Endothelial cell of umbilical vein (primary cell): ENCODE results near the gene ISL2. TPM values are rescaled to one million over a fixed set of nuclear protein-coding genes. Genes with fewer than 3 reads are reported as not detected.
"Not testable (repeated sequence)": the region's sequence is repeated elsewhere in the genome, so short reads cannot be mapped to it uniquely, and the experiment has no call there.

Experiments
- BruUV-seq: library from RNA; stranded (reverse); fragments of 400-500 nt; replicated peaks from 2 replicates; lab custom pipeline; 2021; lab: Mats Ljungman, UMichigan
- CTCF ChIA-PET: fragments of 300-600, 350-600 bp; sonication (Branson Sonifier 250); formaldehyde crosslinking; loops from one replicate; lab custom pipeline; 2021; ENCODE audit warnings: antibody characterized with exemption, inconsistent platforms; lab: Charles Lee
- POLR2A ChIA-PET: fragments of 300-600, 350-600 bp; sonication (Branson Sonifier 250); formaldehyde crosslinking; loops from one replicate; lab custom pipeline; 2021; ENCODE audit warnings: antibody characterized with exemption, inconsistent platforms; lab: Charles Lee
- DNase-seq: peaks from one replicate; pipeline ENCODE4 v3.0.0-alpha.2; 2011; ENCODE audit warnings: low read depth, low spot score
- FAIRE-seq: peaks from 2 replicates; lab custom pipeline; 2011; peaks lifted over from hg19 to GRCh38; lab: Jason Lieb, UNC
- H2AFZ ChIP-seq: 2 replicates; pipeline ENCODE4 v1.6.0; 2012; ENCODE audit warnings: low read depth, low read length, control low read depth, inconsistent platforms
- H3K27ac ChIP-seq: 2 replicates; pipeline ENCODE4 v1.5.1; 2011; ENCODE audit warnings: low read depth, mild to moderate bottlenecking, control low read depth, low read length, moderate library complexity; ENCODE audit not compliant: insufficient read depth
- H3K27me3 ChIP-seq, 2 experiments: 2 replicates each; pipeline versions ENCODE4 v1.6.0 to v1.6.1; 2011; ENCODE audit warnings: low read length in 2 of 2, mixed read lengths in 1 of 2; ENCODE audit not compliant: control insufficient read depth in 2 of 2, insufficient read depth in 2 of 2
- H3K36me3 ChIP-seq, 2 experiments: 2 replicates in 1 of 2; 3 replicates in 1 of 2; pipeline ENCODE4 v1.5.1; 2011; ENCODE audit warnings: low read length in 2 of 2, mild to moderate bottlenecking in 1 of 2, moderate library complexity in 1 of 2; ENCODE audit not compliant: control insufficient read depth in 2 of 2, insufficient read depth in 2 of 2; ENCODE audit errors: extremely low read depth in 1 of 2
- H3K4me1 ChIP-seq: 3 replicates; pipeline ENCODE4 v1.5.1; 2011; ENCODE audit warnings: mild to moderate bottlenecking, low read length; ENCODE audit not compliant: control insufficient read depth, insufficient read depth; ENCODE audit errors: extremely low read depth
- H3K4me2 ChIP-seq: 2 replicates; pipeline ENCODE4 v1.6.1; 2011; ENCODE audit warnings: low read length, control low read depth, mixed read lengths; ENCODE audit not compliant: insufficient read depth
- H3K4me3 ChIP-seq, 3 experiments: fragments of 200-600 bp in 1 of 3; sonication (generic), shearing (Covaris generic) in 1 of 3; replicated peaks in 1 of 3; 2 replicates each; pipeline ENCODE4 v1.5.1; 2011 to 2016; ENCODE audit warnings: control low read depth in 3 of 3, low read length in 3 of 3, mild to moderate bottlenecking in 2 of 3, inconsistent platforms in 1 of 3, low read depth in 1 of 3, moderate library complexity in 1 of 3; ENCODE audit not compliant: insufficient read depth in 1 of 3
- H3K79me2 ChIP-seq: 2 replicates; pipeline ENCODE4 v1.6.0; 2012; ENCODE audit warnings: low read length, inconsistent platforms; ENCODE audit not compliant: control insufficient read depth, insufficient read depth
- H3K9ac ChIP-seq: replicated peaks from 2 replicates; pipeline ENCODE3; 2011; ENCODE audit warnings: low read length, control low read depth; ENCODE audit not compliant: insufficient read depth; ENCODE audit errors: extremely low read depth
- H3K9me1 ChIP-seq: replicated peaks from 3 replicates; pipeline ENCODE4 v1.6.0; 2011; ENCODE audit warnings: mild to moderate bottlenecking, low read length; ENCODE audit not compliant: control insufficient read depth, insufficient read depth; ENCODE audit errors: extremely low read depth
- H3K9me3 ChIP-seq: replicated peaks from 2 replicates; pipeline ENCODE4 v1.5.1; 2012; ENCODE audit warnings: low read length, inconsistent platforms; ENCODE audit not compliant: control insufficient read depth, insufficient read depth
- H4K20me1 ChIP-seq: replicated peaks from 2 replicates; pipeline ENCODE3; 2011; ENCODE audit warnings: mild to moderate bottlenecking, low read length; ENCODE audit not compliant: control insufficient read depth, insufficient read depth; ENCODE audit errors: extremely low read depth
- EZH2 ChIP-seq: IDR thresholded peaks from 2 replicates; pipeline ENCODE4 v1.6.1; 2012; ENCODE audit warnings: borderline replicate concordance, low read depth, mild to moderate bottlenecking, moderate library complexity, low read length, inconsistent platforms; ENCODE audit not compliant: severe bottlenecking
- FOS ChIP-seq: IDR thresholded peaks from 2 replicates; pipeline ENCODE4 v1.6.1; 2011; ENCODE audit warnings: mild to moderate bottlenecking, low read length, moderate library complexity, borderline replicate concordance; ENCODE audit not compliant: insufficient read depth
- GATA2 ChIP-seq: IDR thresholded peaks from 2 replicates; pipeline ENCODE4 v1.7.0; 2011; ENCODE audit warnings: low read depth, mild to moderate bottlenecking, moderate library complexity, mixed read lengths, low read length; ENCODE audit not compliant: insufficient read length, insufficient read depth
- JUN ChIP-seq: IDR thresholded peaks from 2 replicates; pipeline ENCODE4 v1.6.1; 2011; ENCODE audit warnings: borderline replicate concordance, low read depth; ENCODE audit not compliant: insufficient read length, insufficient read depth
- MYC ChIP-seq: IDR thresholded peaks from one replicate; pipeline ENCODE4 v1.6.1; 2011; ENCODE audit warnings: mild to moderate bottlenecking, low read depth, low read length
- POLR2A ChIP-seq: IDR thresholded peaks from 2 replicates; pipeline ENCODE4 v1.6.1; 2012; ENCODE audit warnings: low read depth, mild to moderate bottlenecking, control low read depth, low read length
- POLR2AphosphoS5 ChIP-seq: IDR thresholded peaks from 2 replicates; pipeline ENCODE4 v1.6.1; 2012; ENCODE audit warnings: low read depth, mild to moderate bottlenecking, control low read depth, low read length, moderate library complexity; ENCODE audit not compliant: insufficient read depth
- dilution Hi-C: fragments of 300-500 bp; cut with MboI; formaldehyde crosslinking; loops from one replicate; pipeline ENCODE4 v1.15.0; 2019; ENCODE audit warnings: low sequenced_read_pairs; ENCODE audit not compliant: extremely low pct_ligation_motif_present
- intact Hi-C: fragments of 100-400 bp; cut with micrococcal nuclease; formaldehyde crosslinking; loops from one replicate; pipeline ENCODE4 v1.10.0; 2022
- polyA plus RNA-seq, 4 experiments: library from polyadenylated mRNA; depleted of rRNA in 3 of 4; stranded (reverse) in 3 of 4; unstranded in 1 of 4; fragments of >200 nt; gene quantifications; 2 replicates each; pipeline versions ENCODE4 v1.2.1 to v1.2.3, GENCODE V29; 2011 to 2012; ENCODE audit warnings: missing spikeins in 1 of 4
- total RNA-seq: library from RNA; stranded (reverse); gene quantifications from 2 replicates; pipeline ENCODE4 v1.2.3, GENCODE V29; 2021
- TF ChIP-seq, protein P1 (sequence below), 2 donors: IDR thresholded peaks; 1 replicate in 1 of 2; 2 replicates in 1 of 2; pipeline ENCODE4 v1.5.1; 2011; ENCODE audit warnings: low read length in 2 of 2, mild to moderate bottlenecking in 2 of 2, moderate library complexity in 2 of 2, control low read depth in 1 of 2, inconsistent platforms in 1 of 2, low read depth in 1 of 2; ENCODE audit not compliant: insufficient read depth in 1 of 2; ENCODE audit errors: extremely low read depth in 1 of 2
- TF ChIP-seq, protein P2 (sequence below): IDR thresholded peaks from 2 replicates; pipeline ENCODE4 v1.6.1; 2011; ENCODE audit not compliant: insufficient read depth, insufficient read length

The ISL2 gene
- total and polyA plus RNA-seq, 2 donors (not counting 3 experiments of a cell fraction or from before 2014, with no cell fraction given) = 0.10 TPM; not detected in 1

DNA sequence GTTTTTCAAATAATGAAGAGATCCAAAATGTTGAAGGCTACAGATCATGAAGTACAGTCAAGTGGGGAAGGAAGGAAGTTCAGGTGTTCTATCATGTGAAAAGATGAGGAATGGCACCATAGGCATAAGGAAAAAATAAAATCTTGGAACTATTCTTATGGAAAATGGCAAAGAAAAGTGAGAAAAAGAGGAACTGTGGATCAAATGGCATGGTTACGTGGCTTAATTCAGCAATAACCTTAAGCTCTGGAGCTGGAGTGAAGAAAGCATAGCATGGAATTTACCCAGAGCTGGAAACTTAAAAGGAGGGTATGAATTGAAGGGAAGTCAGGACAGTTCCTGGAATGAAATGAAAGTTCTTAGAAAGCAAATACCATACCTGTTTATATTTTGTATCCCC is 39.7 kb upstream of the ISL2 start:
- H3K9me1 ChIP-seq = no peaks in the 10 kb centered on the region
- intact Hi-C loops (no loop called here), dilution Hi-C loops (no loop called here)
- BruUV-seq = no TSS peak
- H3K79me2 ChIP-seq = peaks cover 41% of the 10 kb centered on the region
- peaks cover 12% of the 10 kb centered on the region for H3K4me1 ChIP-seq
- no peaks in the 10 kb centered on the region for H3K9me3 ChIP-seq
- ChIA-PET CTCF (interaction anchor here (1.0 kb wide), 1 partner anchor 10 kb away, joined by 4 read pairs; no protein-coding TSS in a partner anchor), POLR2A (no interaction called here)
- no peak for DNase-seq
- H3K4me2 ChIP-seq = no peak overlapping the region
- no peak overlapping the region for H3K27ac ChIP-seq
- H3K27me3 ChIP-seq = no peaks in the 10 kb centered on the region
- H3K36me3 ChIP-seq = no peaks in the 10 kb centered on the region
- no peak overlapping the region for H3K4me3 ChIP-seq
- no peak overlapping the region for H3K9ac ChIP-seq
- H2AFZ ChIP-seq = no peak overlapping the region
- FAIRE-seq = no peak
- peaks cover 7% of the 10 kb centered on the region for H4K20me1 ChIP-seq
- TF ChIP-seq POLR2AphosphoS5 (no peak), JUN (no peak), EZH2 (no peak), GATA2 (no peak), POLR2A (no peak), FOS (no peak), MYC (no peak)
- TF ChIP-seq, protein P1, sequence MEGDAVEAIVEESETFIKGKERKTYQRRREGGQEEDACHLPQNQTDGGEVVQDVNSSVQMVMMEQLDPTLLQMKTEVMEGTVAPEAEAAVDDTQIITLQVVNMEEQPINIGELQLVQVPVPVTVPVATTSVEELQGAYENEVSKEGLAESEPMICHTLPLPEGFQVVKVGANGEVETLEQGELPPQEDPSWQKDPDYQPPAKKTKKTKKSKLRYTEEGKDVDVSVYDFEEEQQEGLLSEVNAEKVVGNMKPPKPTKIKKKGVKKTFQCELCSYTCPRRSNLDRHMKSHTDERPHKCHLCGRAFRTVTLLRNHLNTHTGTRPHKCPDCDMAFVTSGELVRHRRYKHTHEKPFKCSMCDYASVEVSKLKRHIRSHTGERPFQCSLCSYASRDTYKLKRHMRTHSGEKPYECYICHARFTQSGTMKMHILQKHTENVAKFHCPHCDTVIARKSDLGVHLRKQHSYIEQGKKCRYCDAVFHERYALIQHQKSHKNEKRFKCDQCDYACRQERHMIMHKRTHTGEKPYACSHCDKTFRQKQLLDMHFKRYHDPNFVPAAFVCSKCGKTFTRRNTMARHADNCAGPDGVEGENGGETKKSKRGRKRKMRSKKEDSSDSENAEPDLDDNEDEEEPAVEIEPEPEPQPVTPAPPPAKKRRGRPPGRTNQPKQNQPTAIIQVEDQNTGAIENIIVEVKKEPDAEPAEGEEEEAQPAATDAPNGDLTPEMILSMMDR (IDR thresholded peaks at IDR 0.05; ENCODE audit: extremely low read depth in 1 of 2, insufficient read depth in 1 of 2, low read depth in 1 of 2, low read length in 2 of 2) = no peak
- TF ChIP-seq, protein P2, sequence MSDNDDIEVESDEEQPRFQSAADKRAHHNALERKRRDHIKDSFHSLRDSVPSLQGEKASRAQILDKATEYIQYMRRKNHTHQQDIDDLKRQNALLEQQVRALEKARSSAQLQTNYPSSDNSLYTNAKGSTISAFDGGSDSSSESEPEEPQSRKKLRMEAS = no peak

DNA sequence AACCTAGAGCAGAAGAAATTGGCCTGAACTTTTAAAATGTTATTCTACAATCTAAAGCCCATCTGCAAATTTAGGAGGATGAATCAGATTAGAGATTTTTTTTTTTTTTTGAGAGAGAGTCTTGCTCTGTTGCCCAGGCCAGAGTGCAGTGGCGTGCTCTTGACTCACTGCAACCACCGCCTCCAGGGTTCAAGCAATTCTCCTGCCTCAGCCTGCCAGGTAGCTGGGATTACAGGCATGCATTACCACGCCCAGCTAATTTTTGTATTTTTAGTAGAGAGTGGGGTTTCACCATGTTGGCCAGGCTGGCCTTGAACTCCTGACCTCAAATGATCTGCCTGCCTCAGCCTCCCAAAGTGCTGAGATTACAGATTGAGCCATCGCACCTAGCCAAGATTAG is 38.6 kb upstream of the ISL2 start:
- DNase-seq, H3K4me2 ChIP-seq, H3K27me3 ChIP-seq, FAIRE-seq, dilution Hi-C loops, BruUV-seq, H3K9me3 ChIP-seq, H3K36me3 ChIP-seq, H2AFZ ChIP-seq, POLR2A ChIA-PET, H3K4me3 ChIP-seq, intact Hi-C loops, H3K9ac ChIP-seq, H3K9me1 ChIP-seq, H3K27ac ChIP-seq, H4K20me1 ChIP-seq: not testable (repeated sequence)
- Histone ChIP-seq H3K4me1 (peaks cover 12% of the 10 kb centered on the region), H3K79me2 (peaks cover 48% of the 10 kb centered on the region)
- CTCF ChIA-PET = interaction anchor here (0.7 to 1.2 kb wide), 3 partner anchors 8 to 12 kb away, joined by 3 to 4 read pairs (median 3); no protein-coding TSS in a partner anchor
